ENCODE results near the gene PDLIM5.
"Not testable (repeated sequence)": the region's sequence is repeated elsewhere in the genome, so short reads cannot be mapped to it uniquely, and the experiment has no call there.

The PDLIM5 gene

GRCh38 chr4:94495408-94495807 is 43.7 kb downstream of the PDLIM5 start:
- no peak for DNase-seq (ENCODE audit: low read depth)

DNA sequence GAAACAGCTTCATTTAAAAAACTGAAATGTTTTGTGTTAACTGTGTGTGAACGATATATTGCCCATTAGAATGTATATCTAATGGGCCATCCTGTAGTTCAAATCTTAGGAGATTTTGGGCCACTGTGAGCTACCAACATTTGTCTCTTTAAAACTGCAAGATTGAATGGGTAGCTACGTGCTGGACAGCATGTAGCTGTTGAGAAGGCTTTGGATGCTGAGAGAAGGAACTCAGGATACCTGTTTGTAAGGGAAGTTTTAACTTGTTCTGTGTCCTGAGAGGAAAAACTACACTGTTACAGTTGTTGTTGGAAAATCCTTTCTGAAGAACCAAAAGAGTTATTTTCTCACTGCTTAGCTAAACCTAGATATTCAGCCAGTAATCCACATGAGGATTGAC is 45.9 kb downstream of the PDLIM5 start:
- DNase-seq (ENCODE audit: low read depth): no peak

- DNase-seq (ENCODE audit: low read depth): no peak
Observed at GRCh38 chr4:94498502-94498901, 46.8 kb downstream of the PDLIM5 start.

- peak; percentile 26 for DNase-seq (ENCODE audit: low read depth)
Observed at GRCh38 chr4:94500685-94501084, 48.9 kb downstream of the PDLIM5 start.

- peak; percentile 94 for DNase-seq (ENCODE audit: low read depth)
Observed at GRCh38 chr4:94504545-94504944, 52.8 kb downstream of the PDLIM5 start.

DNA sequence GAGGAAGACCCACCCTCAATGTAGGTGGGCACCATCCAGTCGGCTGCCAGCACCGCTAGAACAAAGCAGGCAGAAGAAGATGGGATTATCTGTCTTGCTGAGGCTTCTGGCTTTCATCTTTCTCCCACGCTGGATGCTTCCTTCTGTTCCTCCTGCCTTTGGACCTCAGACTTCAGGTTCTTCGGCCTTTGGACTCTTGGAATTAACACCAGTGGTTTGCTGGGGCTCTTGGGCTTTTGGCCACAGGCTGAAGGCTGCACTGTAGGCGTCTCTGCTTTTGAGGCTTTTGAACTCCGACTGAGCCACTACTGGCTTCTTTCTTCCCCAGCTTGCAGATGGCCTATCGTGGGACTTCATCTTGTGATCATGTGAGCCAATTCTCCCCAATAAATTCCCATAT is 55.1 kb downstream of the PDLIM5 start:
- DNase-seq (ENCODE audit: low read depth): no peak

GRCh38 chr4:94507281-94507680 is 55.5 kb downstream of the PDLIM5 start:
- DNase-seq (ENCODE audit: low read depth): no peak

DNA sequence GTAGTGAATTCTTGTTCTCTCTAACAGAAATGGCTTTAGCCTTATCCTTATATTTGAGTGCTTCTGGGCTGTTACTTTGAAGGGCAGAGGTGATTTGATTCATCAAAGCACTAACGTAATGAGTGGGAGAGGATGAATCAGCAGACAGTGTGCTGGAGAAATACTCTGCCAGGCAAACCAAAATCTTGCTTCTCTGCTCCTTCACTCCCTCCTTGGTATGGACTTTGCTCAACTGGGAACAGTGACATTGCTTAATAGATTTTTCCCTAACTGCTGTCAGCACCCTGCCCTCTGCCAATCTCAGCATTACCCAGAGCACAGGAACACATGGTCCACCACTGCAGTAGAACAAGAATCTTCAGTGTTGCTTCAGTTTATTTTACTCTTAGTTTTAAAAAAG is 56.0 kb downstream of the PDLIM5 start:
- peak; percentile 95 for DNase-seq (ENCODE audit: low read depth)

DNA sequence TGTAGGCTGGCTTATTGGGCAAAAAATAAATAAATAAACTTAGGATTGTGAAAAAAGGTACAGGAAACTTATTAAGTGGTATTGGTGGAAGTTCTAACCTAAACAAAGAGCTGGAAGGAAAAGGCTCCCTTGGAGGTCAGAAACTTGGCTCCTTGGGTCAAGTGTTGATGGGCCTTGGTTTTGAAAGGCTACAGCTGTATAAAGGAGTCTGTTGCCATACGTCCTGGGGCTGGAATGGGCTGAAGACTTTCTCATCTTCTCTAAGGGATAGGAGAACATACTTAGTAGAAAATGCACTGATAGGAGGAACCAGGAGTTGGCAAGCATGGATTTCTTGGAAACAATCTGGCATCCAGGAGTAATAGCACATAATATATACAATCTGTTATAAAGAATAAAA is 56.6 kb downstream of the PDLIM5 start:
- DNase-seq (ENCODE audit: low read depth): peak; percentile 53

DNA sequence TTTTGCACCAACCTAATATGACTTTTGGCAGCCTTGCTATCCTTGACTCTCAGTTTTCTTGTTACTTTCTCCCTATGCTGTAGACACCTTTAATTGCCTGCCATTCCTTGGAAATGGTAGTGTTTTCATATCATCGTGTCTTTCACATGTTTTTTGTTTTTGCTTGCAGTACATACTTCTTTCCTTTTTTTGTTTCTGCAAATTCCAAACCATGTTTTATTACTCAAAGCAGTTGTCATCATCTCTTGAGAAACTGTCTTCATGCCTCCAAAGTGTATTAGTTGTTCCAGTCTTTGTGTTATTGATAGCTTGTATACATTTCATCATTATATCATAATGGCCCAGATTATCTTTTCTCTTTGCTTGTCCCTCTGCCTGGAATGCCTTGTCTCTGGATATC is 57.1 kb downstream of the PDLIM5 start:
- peak; percentile 57 for DNase-seq (ENCODE audit: low read depth)

DNA sequence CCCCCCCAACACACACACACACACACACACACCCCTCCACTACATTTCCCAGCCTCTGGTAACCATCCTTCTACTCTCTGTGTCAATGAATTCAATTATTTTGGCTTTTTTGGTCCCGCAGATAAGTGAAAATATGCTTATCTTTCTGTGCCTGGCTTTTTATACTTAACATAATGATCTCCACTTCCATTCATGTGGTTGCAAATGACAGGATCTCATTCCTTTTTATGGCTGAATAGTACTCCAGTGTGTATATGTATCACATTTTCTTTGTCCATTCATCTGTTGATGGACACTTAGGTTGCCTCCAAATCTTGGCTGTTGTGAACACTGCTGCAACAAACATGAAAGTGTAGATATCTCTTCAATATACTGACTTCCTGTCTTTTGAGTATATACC is 59.8 kb downstream of the PDLIM5 start:
- DNase-seq (ENCODE audit: low read depth): no peak

- DNase-seq (ENCODE audit: low read depth): not testable (repeated sequence)
Observed at GRCh38 chr4:94513532-94513931, 61.8 kb downstream of the PDLIM5 start.

DNA sequence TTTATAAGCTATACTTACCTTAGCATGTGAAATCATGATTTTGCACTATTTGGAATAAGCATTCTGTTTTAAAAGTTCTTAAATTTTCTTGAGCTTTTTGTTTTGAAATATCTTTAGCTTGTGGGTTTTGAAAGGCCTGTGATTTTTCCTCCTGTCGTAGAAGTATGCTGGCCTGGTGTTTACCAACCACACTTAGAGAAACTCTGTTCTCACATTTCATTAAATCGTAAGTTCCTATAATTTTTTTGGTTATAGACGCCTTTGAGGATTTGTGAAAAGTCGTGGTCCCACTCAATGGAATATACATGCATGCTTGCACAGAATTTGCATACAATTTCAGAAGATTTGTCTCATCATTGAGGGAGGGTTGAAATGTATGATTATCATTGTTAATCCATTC is 63.6 kb downstream of the PDLIM5 start:
- DNase-seq (ENCODE audit: low read depth): peak; percentile 6

DNA sequence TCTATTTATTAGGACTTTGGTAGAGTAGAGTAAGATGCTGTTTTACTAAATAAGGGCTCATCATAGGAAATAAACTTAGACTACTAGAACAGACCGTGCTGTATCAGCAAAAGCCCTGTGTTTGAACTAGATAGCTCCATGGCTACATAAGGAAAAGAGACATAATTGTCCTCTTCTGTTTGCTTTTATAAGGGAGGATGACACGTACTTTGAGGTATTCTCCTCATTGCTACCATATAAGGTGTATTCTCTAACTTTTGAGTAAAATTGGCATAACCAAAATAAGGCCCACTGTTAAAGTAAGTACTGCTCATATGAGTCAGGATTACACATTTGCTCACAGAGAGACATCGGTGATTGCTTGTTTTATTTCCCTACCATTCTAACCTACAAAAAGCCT is 64.3 kb downstream of the PDLIM5 start:
- peak; percentile 42 for DNase-seq (ENCODE audit: low read depth)

DNA sequence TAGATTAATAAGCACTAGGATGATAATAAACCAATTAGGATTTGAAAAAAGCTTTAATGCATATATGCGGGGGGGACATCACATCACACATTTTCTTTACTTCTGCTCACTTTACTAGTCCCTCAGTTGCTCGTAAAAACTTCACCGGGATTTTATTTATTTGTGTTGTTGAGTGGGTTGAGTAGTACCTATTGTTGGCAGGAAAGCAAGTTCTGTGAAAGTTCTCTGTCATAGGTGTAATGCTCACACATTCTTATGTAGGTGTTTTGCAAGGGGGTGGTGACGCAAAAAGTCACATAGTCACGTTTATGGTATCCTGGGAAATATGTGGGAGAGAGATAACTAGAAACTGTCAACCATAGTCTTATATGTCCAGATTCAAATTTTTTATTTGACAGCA is 65.3 kb downstream of the PDLIM5 start:
- DNase-seq (ENCODE audit: low read depth): no peak

GRCh38 chr4:94517492-94517891 is 65.8 kb downstream of the PDLIM5 start:
- DNase-seq (ENCODE audit: low read depth): no peak

DNA sequence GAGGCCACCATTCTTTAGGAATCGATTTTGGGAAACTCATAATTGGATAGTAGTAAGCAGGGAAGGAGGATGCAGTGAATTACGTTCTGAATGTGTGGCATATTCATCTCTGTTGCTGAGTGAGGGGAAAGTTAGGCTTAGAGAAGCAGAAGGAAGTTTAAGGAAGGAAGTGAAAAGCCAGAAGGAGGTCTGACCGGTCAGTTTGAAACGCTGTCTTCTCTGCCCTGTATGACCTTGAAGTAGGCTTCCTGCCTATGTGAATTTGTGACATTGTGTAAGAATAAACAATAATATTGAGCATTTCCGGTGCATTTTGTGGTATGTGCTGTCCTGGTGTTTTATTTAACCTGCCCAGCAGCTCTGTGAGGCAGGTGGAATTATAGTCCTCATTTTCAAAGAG is 67.3 kb downstream of the PDLIM5 start:
- no peak for DNase-seq (ENCODE audit: low read depth)

DNA sequence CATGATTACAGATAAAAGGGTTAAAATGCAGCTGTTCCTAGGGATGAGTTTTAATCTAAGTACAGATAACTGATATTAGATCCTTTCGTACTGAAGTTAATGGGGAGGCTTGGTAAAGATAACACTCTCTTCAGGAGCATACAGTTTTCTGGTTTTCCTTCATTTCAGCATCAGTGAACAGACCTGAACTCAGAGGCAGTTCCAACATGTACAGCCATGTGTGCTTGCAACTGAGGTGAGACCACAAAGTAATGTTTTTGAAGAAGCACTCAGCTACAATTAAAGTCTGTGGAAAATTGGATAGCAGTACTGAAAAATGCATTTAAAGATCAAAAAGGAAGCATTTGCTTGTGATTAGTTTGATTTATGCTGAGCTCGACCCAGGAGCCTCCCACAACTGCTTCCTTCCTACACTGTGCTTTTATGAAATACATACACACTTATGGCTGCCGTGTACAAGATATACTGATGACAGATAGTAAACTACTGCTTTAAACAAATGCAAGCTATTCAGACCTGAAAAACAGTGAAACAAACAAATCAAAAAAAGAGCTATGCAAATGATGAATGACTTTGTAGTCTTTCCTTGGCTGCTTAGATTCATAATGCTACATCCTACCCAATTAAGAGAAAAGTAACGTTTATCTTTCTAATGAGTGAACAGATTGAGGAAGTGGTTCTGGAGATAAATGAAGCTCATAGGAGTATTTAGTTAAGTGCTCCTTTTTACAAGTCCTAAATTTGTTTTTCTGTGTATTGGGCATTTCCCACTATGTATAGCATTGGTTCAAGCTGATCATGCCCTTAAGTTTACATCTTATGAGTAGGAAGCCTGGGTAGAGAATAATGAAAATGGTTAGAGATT is 68.4 kb downstream of the PDLIM5 start:
- DNase-seq (ENCODE audit: low read depth): no peak

DNA sequence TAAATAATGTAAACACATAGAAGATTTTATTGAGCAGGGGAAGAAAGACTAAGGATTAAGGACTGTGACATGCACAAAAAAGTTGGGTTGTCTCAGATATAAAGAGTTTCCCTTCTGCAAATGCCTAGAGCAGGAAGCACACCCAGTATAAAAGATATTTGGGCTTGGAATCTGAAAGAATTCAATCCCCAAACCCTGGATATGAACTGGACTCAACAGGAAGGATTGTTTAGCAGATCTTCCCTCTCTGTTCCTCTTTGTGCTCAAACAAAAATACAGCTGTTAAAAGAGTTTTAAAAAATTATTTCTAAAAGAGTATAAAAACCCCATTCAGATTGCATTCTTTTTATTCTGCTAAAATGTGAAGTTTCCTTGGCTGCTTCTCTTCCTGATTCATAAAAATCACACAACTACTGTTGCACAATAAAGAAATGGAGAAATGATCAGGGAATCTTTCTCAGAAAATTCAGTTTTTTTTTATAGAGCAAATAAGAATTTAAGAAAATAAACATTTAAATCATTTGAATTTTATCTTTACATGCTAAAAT is 71.4 kb downstream of the PDLIM5 start:
- peak; percentile 4 for DNase-seq (ENCODE audit: low read depth)

- no peak for DNase-seq (ENCODE audit: low read depth)
Observed at GRCh38 chr4:94523617-94524016, 71.9 kb downstream of the PDLIM5 start.

GRCh38 chr4:94525993-94526728 is 74.4 kb downstream of the PDLIM5 start:
- peak; percentile 77 for DNase-seq (ENCODE audit: low read depth)

DNA sequence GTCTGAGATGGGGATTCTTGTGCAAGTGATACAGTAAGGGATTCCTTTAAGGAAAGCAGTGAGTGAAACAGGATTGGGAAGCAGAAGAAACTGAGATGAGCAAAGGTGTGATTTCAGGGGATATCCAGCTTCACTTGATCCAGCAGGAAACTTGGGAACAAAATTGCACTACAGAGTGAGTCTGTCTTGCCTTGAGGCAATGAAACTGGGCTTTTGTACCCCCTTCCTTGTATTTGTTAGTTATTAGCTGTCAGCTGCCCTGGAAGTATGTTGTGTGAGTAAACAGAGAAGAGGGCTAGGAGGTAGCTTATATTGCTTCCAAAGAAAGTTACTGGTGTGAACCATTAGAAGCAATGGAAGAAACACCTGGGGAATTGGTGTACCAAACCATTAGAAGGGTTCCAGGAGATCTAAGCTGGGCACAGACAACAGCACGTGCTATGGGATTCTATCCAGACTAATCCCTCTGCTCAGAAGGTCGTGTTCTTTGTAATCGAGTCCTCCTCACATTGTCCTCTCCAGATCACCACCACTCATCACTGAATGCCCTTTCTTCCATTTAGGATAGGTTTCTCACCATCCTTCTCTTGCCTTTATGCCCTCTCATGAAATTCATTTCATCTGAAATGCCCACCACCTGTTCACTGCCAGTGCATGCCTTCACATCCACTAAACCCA is 76.0 kb downstream of the PDLIM5 start:
- no peak for DNase-seq (ENCODE audit: low read depth)

Measured in fibroblast of gingiva (primary cell).